Right lobe of liver (tissue), 6 donors: Measurements from ENCODE around the gene CDK14. TPM values are rescaled to one million over a fixed set of nuclear protein-coding genes. Genes with fewer than 3 reads are reported as not detected.

Experiments
- ATAC-seq, 4 donors: fragments of 200-7000 bp; cut with Tn5 transposase; one replicate each; pipeline ENCODE4 v1.9.1; 2020; ENCODE audit warnings: mild to moderate bottlenecking in 4 of 4, moderate library complexity in 4 of 4
- DNase-seq, 3 donors: peaks; one replicate each; pipeline ENCODE4 v3.0.0-alpha.2; 2020
- H3K27ac ChIP-seq, 3 donors: fragments of 200-600 bp; one replicate each; pipeline ENCODE4 v1.8.0; 2022
- H3K27me3 ChIP-seq, 2 donors: fragments of 200-600 bp; one replicate each; pipeline ENCODE4 v1.8.0; 2022
- H3K36me3 ChIP-seq, 4 donors: fragments of 200-600 bp; sonication (generic) in 1 of 4; one replicate each; pipeline versions ENCODE4 v1.5.1 to v1.8.0; 2017 to 2022; ENCODE audit warnings: control low read depth in 1 of 4
- H3K4me1 ChIP-seq, 4 donors: fragments of 200-600 bp; sonication (generic) in 1 of 4; one replicate each; pipeline versions ENCODE4 v1.5.1 to v1.8.0; 2017 to 2022; ENCODE audit warnings: control low read depth in 1 of 4
- H3K4me3 ChIP-seq, 3 donors: fragments of 200-600 bp; one replicate each; pipeline ENCODE4 v1.8.0; 2022
- H3K9me3 ChIP-seq, 4 donors: fragments of 200-600 bp; sonication (generic) in 1 of 4; one replicate each; pipeline versions ENCODE4 v1.5.1 to v1.8.0; 2017 to 2022; ENCODE audit warnings: control low read depth in 1 of 4
- CTCF ChIP-seq, 4 donors: fragments of 200-600 bp in 3 of 4; fragments of 450-650 bp in 1 of 4; IDR thresholded peaks; one replicate each; pipeline versions ENCODE4 v1.5.1 to v1.8.0; 2016 to 2022; ENCODE audit warnings: antibody characterized with exemption in 4 of 4, mild to moderate bottlenecking in 2 of 4
- POLR2A ChIP-seq: fragments of 450-650 bp; IDR thresholded peaks from one replicate; pipeline ENCODE4 v1.6.1; 2017; ENCODE audit warnings: antibody characterized with exemption, mild to moderate bottlenecking
- WGBS: methylation state at CpG from one replicate; pipeline ENCODE4 v1.1.6; 2018; ENCODE audit warnings: low coverage, low lambda C conversion rate; ENCODE audit not compliant: insufficient coverage; ENCODE audit errors: missing lambda C conversion rate; 5-methylcytosine and 5-hydroxymethylcytosine counted together
- intact Hi-C, 2 donors: fragments of 100-400 bp; cut with DNase I; formaldehyde crosslinking; loops; one replicate each; pipeline versions ENCODE4 v1.11.2 to v1.14.1; 2022
- total RNA-seq, 6 experiments: library from RNA; depleted of rRNA in 2 of 6; stranded (reverse); fragments of >200 nt in 2 of 6; fragmentation: NEBNext Ultra II Directional in 3 of 6; extraction: Animal tissue kit (Norgen Biotek cat#: 25700) in 3 of 6; gene quantifications; one replicate each; pipeline versions ENCODE4 v1.1.0 to v1.2.4, GENCODE V29; 2016 to 2023
- donor health status: DM: no; HTN: yes; CAD: no.
- donor health status: DM: no; HTN: no; CAD: no.
- donor health status: DM: no; HTN: no; CAD: no.
- donor health status: DM: no; HTN: yes; CAD: no.
- donor health status: DM: no; HTN: yes; CAD: no.

The CDK14 gene
- total RNA-seq, 6 experiments from 2014 or later: 12.6 to 28.7 (median 17.9) TPM

- no peak overlapping the region for H3K27ac ChIP-seq
These were observed 336.9 kb downstream of the CDK14 start for GRCh38 chr7:90933041-90933440.

GRCh38 chr7:90933984-90934383 is 337.9 kb downstream of the CDK14 start:
- H3K4me3 ChIP-seq: no peak overlapping the region
- ATAC-seq (no peak), DNase-seq (no peak)
- no peak overlapping the region for H3K27ac ChIP-seq
- H3K4me1 ChIP-seq: no peaks in the 10 kb centered on the region
- TF ChIP-seq POLR2A: no peak
- TF ChIP-seq CTCF (IDR thresholded peaks at IDR 0.05): no peak
- intact Hi-C loops: no loop called here
- H3K36me3 ChIP-seq: no peaks in the 10 kb centered on the region
- H3K9me3 ChIP-seq: no peaks in the 10 kb centered on the region
- H3K27me3 ChIP-seq: no peaks in the 10 kb centered on the region
- WGBS: 97% methylated on average over 4 of the region's 5 CpGs

More at GRCh38 chr7:90933041-90933440, 336.9 kb downstream of the CDK14 start:
- 94% methylated on average over 2 of the region's 3 CpGs for WGBS
- TF ChIP-seq CTCF (IDR thresholded peaks at IDR 0.05) (no peak), POLR2A (no peak)
- Histone ChIP-seq H3K36me3 (no peaks in the 10 kb centered on the region), H3K9me3 (no peaks in the 10 kb centered on the region), H3K4me3 (no peak overlapping the region), H3K4me1 (no peaks in the 10 kb centered on the region), H3K27me3 (no peaks in the 10 kb centered on the region)
- DNase-seq (no peak), ATAC-seq (no peak)
- intact Hi-C loops: no loop called here

- Histone ChIP-seq H3K27me3 (no peaks in the 10 kb centered on the region), H3K4me3 (no peak overlapping the region), H3K4me1 (no peaks in the 10 kb centered on the region), H3K27ac (no peak overlapping the region), H3K36me3 (no peaks in the 10 kb centered on the region), H3K9me3 (no peaks in the 10 kb centered on the region)
- intact Hi-C loops: no loop called here
- no peak for TF ChIP-seq POLR2A
- no peak for TF ChIP-seq CTCF (IDR thresholded peaks at IDR 0.05)
- DNase-seq (no peak), ATAC-seq (no peak)
These were observed 342.2 kb downstream of the CDK14 start for GRCh38 chr7:90938371-90938770.

GRCh38 chr7:90939666-90940065 is 343.5 kb downstream of the CDK14 start:
- H3K27me3 ChIP-seq: no peaks in the 10 kb centered on the region
- H3K9me3 ChIP-seq: no peaks in the 10 kb centered on the region
- WGBS: 90% methylated on average over 3 of the region's 3 CpGs
- no peak for ATAC-seq
- TF ChIP-seq POLR2A: no peak
- no peak for TF ChIP-seq CTCF (IDR thresholded peaks at IDR 0.05)
- H3K36me3 ChIP-seq: no peaks in the 10 kb centered on the region
- no peak for DNase-seq
- H3K4me3 ChIP-seq: no peak overlapping the region
- H3K27ac ChIP-seq: no peak overlapping the region
- intact Hi-C loops: no loop called here
- H3K4me1 ChIP-seq: no peaks in the 10 kb centered on the region

- no peak overlapping the region for H3K27ac ChIP-seq
- H3K4me1 ChIP-seq: no peaks in the 10 kb centered on the region
- 92% methylated on average over 2 of the region's 3 CpGs for WGBS
- no peak overlapping the region for H3K4me3 ChIP-seq
- no peak for TF ChIP-seq CTCF (IDR thresholded peaks at IDR 0.05)
- TF ChIP-seq POLR2A: no peak
- no peaks in the 10 kb centered on the region for H3K36me3 ChIP-seq
- intact Hi-C loops: no loop called here
- no peak for ATAC-seq
- no peaks in the 10 kb centered on the region for H3K9me3 ChIP-seq
- DNase-seq: no peak
- H3K27me3 ChIP-seq: no peaks in the 10 kb centered on the region
These were observed 347.9 kb downstream of the CDK14 start for GRCh38 chr7:90944021-90944420.
